A673 (cell line): ENCODE results near the gene ARMH1. TPM values are rescaled to one million over a fixed set of nuclear protein-coding genes. Genes with fewer than 3 reads are reported as not detected.

Experiments
- BruUV-seq: library from RNA; stranded (reverse); fragments of 400-500 nt; replicated peaks from 2 replicates; lab custom pipeline; 2021; lab: Mats Ljungman, UMichigan
- CTCF ChIA-PET: fragments of 300-600 bp; sonication (Branson Sonifier 250); formaldehyde crosslinking; loops from one replicate; lab custom pipeline; 2022; ENCODE audit warnings: antibody characterized with exemption; lab: Charles Lee
- POLR2A ChIA-PET: fragments of 300-600 bp; sonication (Branson Sonifier 250); formaldehyde crosslinking; loops from one replicate; lab custom pipeline; 2022; ENCODE audit warnings: antibody characterized with exemption; ENCODE audit not compliant: low non-redundant PET; lab: Charles Lee
- DNase-seq: peaks from one replicate; pipeline ENCODE4 v3.0.0-alpha.2; 2015; ENCODE audit warnings: low spot score
- H3K27ac ChIP-seq: fragments of 200-600 bp; sonication (generic); 2 replicates; pipeline ENCODE4 v1.5.1; 2016; ENCODE audit warnings: mixed run types, low read depth, mild to moderate bottlenecking, mixed read lengths, antibody characterized with exemption, low read length; ENCODE audit not compliant: poor library complexity, severe bottlenecking
- H3K27me3 ChIP-seq: fragments of 200-600 bp; sonication (generic); replicated peaks from 2 replicates; pipeline ENCODE4 v1.6.1; 2017; ENCODE audit warnings: mixed run types, low read depth, mild to moderate bottlenecking, mixed read lengths, antibody characterized with exemption, low read length; ENCODE audit not compliant: insufficient read depth, poor library complexity
- H3K36me3 ChIP-seq: fragments of 200-600 bp; sonication (generic); 2 replicates; pipeline ENCODE4 v1.6.1; 2016; ENCODE audit warnings: mixed run types, mild to moderate bottlenecking, mixed read lengths, antibody characterized with exemption, low read length; ENCODE audit not compliant: insufficient read depth, poor library complexity, severe bottlenecking
- H3K4me1 ChIP-seq: fragments of 200-600 bp; sonication (generic); 2 replicates; pipeline ENCODE4 v1.6.1; 2017; ENCODE audit warnings: mixed run types, mild to moderate bottlenecking, mixed read lengths, antibody characterized with exemption, low read length; ENCODE audit not compliant: insufficient read depth, poor library complexity, severe bottlenecking
- H3K4me3 ChIP-seq: fragments of 200-600 bp; sonication (generic); 2 replicates; pipeline ENCODE4 v1.5.1; 2016; ENCODE audit warnings: low read depth, mixed run types, mild to moderate bottlenecking, mixed read lengths, low read length; ENCODE audit not compliant: poor library complexity, severe bottlenecking
- H3K9me3 ChIP-seq: fragments of 200-600 bp; sonication (generic); 2 replicates; pipeline ENCODE4 v1.6.1; 2016; ENCODE audit warnings: mixed run types, low read depth, mild to moderate bottlenecking, mixed read lengths, antibody characterized with exemption, low read length; ENCODE audit not compliant: poor library complexity, severe bottlenecking
- EZH2 ChIP-seq: fragments of 200-600 bp; sonication (generic); IDR thresholded peaks from 2 replicates; pipeline ENCODE4 v1.6.1; 2017; ENCODE audit warnings: borderline replicate concordance, low read depth, mild to moderate bottlenecking, mixed read lengths, antibody characterized with exemption, low read length; ENCODE audit not compliant: poor library complexity, severe bottlenecking
- intact Hi-C: fragments of 100-400 bp; cut with micrococcal nuclease; formaldehyde crosslinking; loops from one replicate; pipeline ENCODE4 v1.10.0; 2022; ENCODE audit not compliant: unreplicated experiment
- total RNA-seq: library from RNA; stranded (reverse); gene quantifications from 2 replicates; pipeline ENCODE4 v1.2.3, GENCODE V29; 2021
- TF ChIP-seq, protein P1 (sequence below): fragments of 300-800, 200-600 bp; sonication (generic); conservative IDR thresholded peaks from 2 replicates; pipeline ENCODE4 v1.5.1; 2017; ENCODE audit warnings: low read depth, mild to moderate bottlenecking, antibody characterized with exemption, low read length, moderate library complexity, mixed read lengths

Gene ARMH1
- total RNA-seq, 1 experiment from 2014 or later = 0.26 TPM

DNA sequence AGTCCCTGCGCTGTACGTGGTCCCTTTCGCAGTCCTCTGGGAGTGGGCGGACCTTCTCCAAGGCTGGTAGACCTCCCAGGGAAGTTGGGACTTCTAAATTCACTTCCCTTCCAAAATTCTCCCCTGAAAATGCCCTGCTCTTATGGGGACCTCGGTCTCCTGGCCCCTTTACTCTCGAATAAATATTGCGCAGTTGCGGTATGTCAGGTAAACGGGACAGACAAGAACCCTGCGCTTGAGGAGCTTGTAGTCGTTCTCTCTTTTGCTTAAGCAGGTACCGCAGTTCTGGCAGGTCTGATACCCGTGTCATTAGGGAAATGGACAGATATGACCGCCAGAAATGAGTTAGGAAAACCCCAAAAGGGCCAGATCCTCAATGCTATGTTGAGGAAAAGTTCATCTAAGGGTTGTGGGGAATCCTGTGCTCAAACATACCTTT lies 65.7 kb downstream of the ARMH1 start:
- intact Hi-C loops = loop anchor here (5.0 kb wide), 1 partner anchor 37 kb away; the partner anchor contains the start of gene RPS8
- TSS peak; percentile 87 for BruUV-seq
- ChIA-PET CTCF (no interaction called here), POLR2A (no interaction called here)
- H3K36me3 ChIP-seq = peaks cover 42% of the 10 kb centered on the region
- H3K27ac ChIP-seq = peak overlapping the region; percentile 96
- DNase-seq = no peak
- no peaks in the 10 kb centered on the region for H3K27me3 ChIP-seq
- H3K4me1 ChIP-seq = peaks cover 30% of the 10 kb centered on the region
- H3K4me3 ChIP-seq = peak overlapping the region; percentile 91
- TF ChIP-seq EZH2 = no peak
- TF ChIP-seq, protein P1, sequence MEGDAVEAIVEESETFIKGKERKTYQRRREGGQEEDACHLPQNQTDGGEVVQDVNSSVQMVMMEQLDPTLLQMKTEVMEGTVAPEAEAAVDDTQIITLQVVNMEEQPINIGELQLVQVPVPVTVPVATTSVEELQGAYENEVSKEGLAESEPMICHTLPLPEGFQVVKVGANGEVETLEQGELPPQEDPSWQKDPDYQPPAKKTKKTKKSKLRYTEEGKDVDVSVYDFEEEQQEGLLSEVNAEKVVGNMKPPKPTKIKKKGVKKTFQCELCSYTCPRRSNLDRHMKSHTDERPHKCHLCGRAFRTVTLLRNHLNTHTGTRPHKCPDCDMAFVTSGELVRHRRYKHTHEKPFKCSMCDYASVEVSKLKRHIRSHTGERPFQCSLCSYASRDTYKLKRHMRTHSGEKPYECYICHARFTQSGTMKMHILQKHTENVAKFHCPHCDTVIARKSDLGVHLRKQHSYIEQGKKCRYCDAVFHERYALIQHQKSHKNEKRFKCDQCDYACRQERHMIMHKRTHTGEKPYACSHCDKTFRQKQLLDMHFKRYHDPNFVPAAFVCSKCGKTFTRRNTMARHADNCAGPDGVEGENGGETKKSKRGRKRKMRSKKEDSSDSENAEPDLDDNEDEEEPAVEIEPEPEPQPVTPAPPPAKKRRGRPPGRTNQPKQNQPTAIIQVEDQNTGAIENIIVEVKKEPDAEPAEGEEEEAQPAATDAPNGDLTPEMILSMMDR = no peak
- H3K9me3 ChIP-seq = no peaks in the 10 kb centered on the region

DNA sequence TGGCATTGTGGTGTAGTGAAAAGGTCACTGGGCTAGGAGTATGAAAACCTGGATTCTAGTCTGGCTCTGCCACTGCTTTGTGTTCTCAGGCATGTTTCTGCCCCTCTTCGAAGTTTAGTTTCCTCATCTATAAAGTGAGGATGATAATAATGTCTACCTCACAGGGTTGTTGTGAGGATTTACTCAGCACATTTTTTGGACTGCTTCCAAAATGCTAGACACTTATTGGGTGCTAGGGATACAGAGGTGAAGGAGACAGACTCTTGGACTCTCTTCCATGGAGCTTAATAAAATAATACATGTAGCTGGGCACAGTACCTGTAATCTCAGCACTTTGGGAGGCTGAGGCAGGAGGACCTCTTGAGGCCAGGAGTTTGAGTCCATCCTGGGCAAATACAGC lies 68.7 kb downstream of the ARMH1 start:
- H3K4me3 ChIP-seq = no peak overlapping the region
- POLR2A ChIA-PET = interaction anchor here (1.6 to 1.8 kb wide), 2 partner anchors 12 to 32 kb away, joined by 3 to 5 read pairs; partner anchors contain the start of gene RNU5D-1
- DNase-seq = no peak
- peaks cover 72% of the 10 kb centered on the region for H3K36me3 ChIP-seq
- H3K27me3 ChIP-seq = no peaks in the 10 kb centered on the region
- CTCF ChIA-PET = interaction anchor here (1.7 kb wide), 1 partner anchor 12 kb away, joined by 13 read pairs; the partner anchor contains the start of gene RNU5D-1
- BruUV-seq = no TSS peak
- no peaks in the 10 kb centered on the region for H3K9me3 ChIP-seq
- intact Hi-C loops = loop anchor here (5.0 kb wide), 1 partner anchor 34 kb away; the partner anchor contains the start of gene RPS8
- TF ChIP-seq EZH2 = no peak
- TF ChIP-seq, protein P1 = no peak
- peaks cover 30% of the 10 kb centered on the region for H3K4me1 ChIP-seq
- H3K27ac ChIP-seq = no peak overlapping the region

GRCh38 chr1:44747878-44748277 lies 73.4 kb downstream of the ARMH1 start:
- Histone ChIP-seq H3K27me3 (no peaks in the 10 kb centered on the region), H3K9me3 (no peaks in the 10 kb centered on the region), H3K4me1 (peaks cover 7% of the 10 kb centered on the region), H3K4me3 (no peak overlapping the region), H3K27ac (no peak overlapping the region), H3K36me3 (peaks cover 96% of the 10 kb centered on the region)
- intact Hi-C loops = no loop called here
- TF ChIP-seq, protein P1 = peak; percentile 37
- no peak for TF ChIP-seq EZH2
- BruUV-seq = no TSS peak
- ChIA-PET CTCF (interaction anchor here (1.4 kb wide), 1 partner anchor 17 kb away, joined by 3 read pairs; the partner anchor contains the start of gene RNU5D-1), POLR2A (no interaction called here)
- peak; percentile 30 for DNase-seq
